BJ (cell line): ENCODE data around the gene MS4A10. TPM values are rescaled to one million over a fixed set of nuclear protein-coding genes. Genes with fewer than 3 reads are reported as not detected.

Experiments used
- CTCF ChIA-PET: fragments of 350-600 bp; formaldehyde crosslinking; extraction: SDS; loops from one replicate; lab custom pipeline; 2021; ENCODE audit warnings: antibody characterized with exemption, inconsistent platforms; lab: Yijun Ruan, JAX
- POLR2A ChIA-PET: fragments of 300-600 bp; sonication (Branson Sonifier 250); formaldehyde crosslinking; extraction: SDS; loops from one replicate; lab custom pipeline; 2021; ENCODE audit warnings: antibody characterized with exemption; lab: Charles Lee
- DNase-seq: peaks from one replicate; pipeline ENCODE4 v3.0.0-alpha.2; 2011; ENCODE audit warnings: low read depth
- H3K27me3 ChIP-seq: 2 replicates; pipeline ENCODE4 v1.6.0; 2011; ENCODE audit warnings: low read length; ENCODE audit not compliant: control insufficient read depth, insufficient read depth
- H3K36me3 ChIP-seq: 2 replicates; pipeline ENCODE4 v1.5.1; 2011; ENCODE audit warnings: low read length; ENCODE audit not compliant: control insufficient read depth, insufficient read depth
- H3K4me3 ChIP-seq: 2 replicates; pipeline ENCODE4 v1.5.1; 2011; ENCODE audit warnings: low read depth, mild to moderate bottlenecking, control low read depth, low read length
- polyA plus RNA-seq: library from polyadenylated mRNA; depleted of rRNA; stranded (reverse); fragments of >200 nt; gene quantifications from 2 replicates; pipeline ENCODE4 v1.2.3, GENCODE V29; 2011
- TF ChIP-seq, protein P1 (sequence below): IDR thresholded peaks from 2 replicates; pipeline ENCODE4 v1.5.1; 2011; ENCODE audit warnings: low read depth, mild to moderate bottlenecking, control low read depth, inconsistent platforms, low read length, moderate library complexity; ENCODE audit not compliant: insufficient read depth

The MS4A10 gene
- polyA plus RNA-seq, 1 experiment = not detected

DNA sequence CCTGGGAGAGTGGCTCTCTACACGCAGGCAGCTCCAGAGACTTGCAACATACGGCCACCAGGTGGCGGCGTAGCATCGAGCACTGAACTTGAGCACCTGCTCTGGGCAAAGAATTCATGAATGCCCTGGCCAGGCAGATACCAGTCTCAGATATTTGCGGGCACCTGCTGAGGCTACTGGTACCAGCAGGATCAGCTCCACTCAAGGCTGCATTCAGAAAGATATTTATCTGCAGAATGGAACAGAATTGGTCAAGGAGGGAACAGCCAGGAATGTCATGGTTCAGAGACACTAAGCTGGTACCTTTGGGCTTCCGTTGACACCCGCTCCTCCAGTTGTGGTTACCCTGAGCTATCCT is 46.0 kb downstream of the MS4A10 start:
- H3K4me3 ChIP-seq = no peak overlapping the region
- peaks cover 7% of the 10 kb centered on the region; the same call in 1 of the 2 replicates for H3K27me3 ChIP-seq
- DNase-seq = no peak
- TF ChIP-seq, protein P1, sequence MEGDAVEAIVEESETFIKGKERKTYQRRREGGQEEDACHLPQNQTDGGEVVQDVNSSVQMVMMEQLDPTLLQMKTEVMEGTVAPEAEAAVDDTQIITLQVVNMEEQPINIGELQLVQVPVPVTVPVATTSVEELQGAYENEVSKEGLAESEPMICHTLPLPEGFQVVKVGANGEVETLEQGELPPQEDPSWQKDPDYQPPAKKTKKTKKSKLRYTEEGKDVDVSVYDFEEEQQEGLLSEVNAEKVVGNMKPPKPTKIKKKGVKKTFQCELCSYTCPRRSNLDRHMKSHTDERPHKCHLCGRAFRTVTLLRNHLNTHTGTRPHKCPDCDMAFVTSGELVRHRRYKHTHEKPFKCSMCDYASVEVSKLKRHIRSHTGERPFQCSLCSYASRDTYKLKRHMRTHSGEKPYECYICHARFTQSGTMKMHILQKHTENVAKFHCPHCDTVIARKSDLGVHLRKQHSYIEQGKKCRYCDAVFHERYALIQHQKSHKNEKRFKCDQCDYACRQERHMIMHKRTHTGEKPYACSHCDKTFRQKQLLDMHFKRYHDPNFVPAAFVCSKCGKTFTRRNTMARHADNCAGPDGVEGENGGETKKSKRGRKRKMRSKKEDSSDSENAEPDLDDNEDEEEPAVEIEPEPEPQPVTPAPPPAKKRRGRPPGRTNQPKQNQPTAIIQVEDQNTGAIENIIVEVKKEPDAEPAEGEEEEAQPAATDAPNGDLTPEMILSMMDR = peak; percentile 90
- ChIA-PET CTCF (interaction anchor here (0.6 to 29.2 kb wide), 41 partner anchors 9 to 1032 kb away, joined by 3 to 716 read pairs (median 5); partner anchors contain the start of genes CCDC86, MS4A10, MS4A15 and PRPF19), POLR2A (no interaction called here)
- H3K36me3 ChIP-seq = no peaks in the 10 kb centered on the region

DNA sequence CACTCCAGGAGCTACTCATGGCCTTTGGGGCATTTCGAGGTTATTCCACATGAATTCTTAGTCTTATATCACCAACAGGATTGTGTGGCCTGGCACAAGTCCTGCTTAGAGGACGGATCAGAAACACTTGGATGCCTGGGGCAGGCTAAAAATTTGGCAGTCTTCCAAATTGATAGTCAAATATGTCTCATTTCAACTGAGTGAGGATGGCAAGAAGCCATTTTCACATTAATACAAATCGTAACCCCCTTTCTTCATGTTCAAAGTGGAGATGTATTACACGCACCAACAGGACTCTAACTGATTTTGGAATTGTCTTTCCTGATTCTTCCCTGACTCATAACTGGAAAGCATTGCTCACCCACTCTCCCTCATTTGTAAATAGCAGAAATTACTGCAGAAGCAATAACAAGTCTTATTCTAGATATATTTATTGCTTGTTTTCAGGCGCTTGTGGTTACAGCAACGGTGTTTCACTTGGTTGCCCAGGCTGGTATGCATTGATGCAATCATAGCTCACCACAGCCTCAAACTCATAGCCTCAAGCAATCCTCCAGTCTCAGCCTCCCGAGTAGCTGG is 46.5 kb downstream of the MS4A10 start:
- POLR2A ChIA-PET = no interaction called here
- Histone ChIP-seq H3K27me3 (peaks cover 7% of the 10 kb centered on the region; the same call in 1 of the 2 replicates), H3K4me3 (no peak overlapping the region), H3K36me3 (no peaks in the 10 kb centered on the region)
- CTCF ChIA-PET = interaction anchor here (0.6 to 29.2 kb wide), 37 partner anchors 9 to 1032 kb away, joined by 3 to 716 read pairs (median 5); partner anchors contain the start of genes CCDC86, MS4A10, MS4A15 and PRPF19
- TF ChIP-seq, protein P1 = no peak
- peak; percentile 22 for DNase-seq

DNA sequence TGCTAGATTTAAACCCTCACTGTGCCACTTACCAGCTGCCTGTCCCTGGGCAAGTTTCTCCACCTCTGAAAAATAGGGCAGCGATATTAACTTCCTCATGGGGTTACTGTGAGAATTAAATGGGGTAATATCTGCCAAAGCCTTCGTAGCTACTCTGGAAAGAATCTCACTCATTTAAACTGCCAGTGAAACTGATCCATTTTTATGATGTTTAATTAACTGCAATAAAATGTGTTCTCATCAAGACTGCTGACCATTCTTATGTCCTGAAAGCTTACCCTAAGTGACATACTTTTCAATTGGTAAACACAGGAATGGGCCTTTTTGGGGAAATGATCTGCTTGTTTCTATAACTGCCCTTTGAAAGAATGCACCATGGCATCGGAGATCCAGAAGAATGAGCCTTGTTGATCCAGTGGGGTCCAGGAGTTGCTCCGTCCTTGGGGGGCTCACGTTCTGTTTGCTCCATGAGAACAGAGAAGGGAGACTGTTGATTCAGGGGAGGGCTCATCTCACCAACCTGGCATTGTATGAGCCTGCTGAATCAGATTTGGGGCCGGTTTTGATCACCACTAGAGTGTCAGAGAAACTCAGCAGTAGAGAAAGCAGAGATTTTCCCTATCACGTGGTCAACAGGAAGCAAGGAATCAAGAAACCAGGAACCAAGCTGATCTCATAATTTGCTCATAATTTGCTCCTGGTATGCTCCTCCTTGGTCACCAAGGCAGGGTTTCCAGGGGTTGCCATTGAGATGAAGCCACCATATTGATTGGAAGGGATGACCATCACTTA is 49.8 kb downstream of the MS4A10 start:
- POLR2A ChIA-PET = no interaction called here
- TF ChIP-seq, protein P1 = no peak
- DNase-seq = no peak

DNA sequence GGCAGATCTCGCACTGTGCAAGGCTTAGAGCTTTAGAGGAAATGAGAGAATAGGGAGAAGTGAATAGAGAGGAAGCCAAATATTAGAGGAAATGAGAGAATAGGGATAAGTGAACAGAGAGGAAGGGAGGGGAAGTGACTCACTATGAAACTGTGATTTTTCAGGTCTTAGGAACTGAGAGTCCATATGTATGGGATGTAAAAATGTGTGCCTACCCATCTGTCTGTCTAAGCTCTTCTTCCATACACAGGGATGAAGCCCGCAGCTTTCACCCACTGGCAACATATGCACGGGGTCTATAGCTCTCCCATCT is 50.4 kb downstream of the MS4A10 start:
- Histone ChIP-seq H3K4me3 (no peak overlapping the region), H3K27me3 (peaks cover 6% of the 10 kb centered on the region; the same call in 1 of the 2 replicates), H3K36me3 (no peaks in the 10 kb centered on the region)
- ChIA-PET CTCF (interaction anchor here (29.2 kb wide), 1 partner anchor 58 kb away, joined by 716 read pairs; the partner anchor contains the start of gene PRPF19), POLR2A (no interaction called here)
- TF ChIP-seq, protein P1 = no peak
- no peak for DNase-seq

More for the DNA sequence above, 49.8 kb downstream of the MS4A10 start:
- H3K27me3 ChIP-seq = peaks cover 6% of the 10 kb centered on the region; the same call in 1 of the 2 replicates
- no peaks in the 10 kb centered on the region for H3K36me3 ChIP-seq
- H3K4me3 ChIP-seq = no peak overlapping the region
- CTCF ChIA-PET = interaction anchor here (1.0 to 29.2 kb wide), 2 partner anchors 12 to 59 kb away, joined by 4 to 716 read pairs; partner anchors contain the start of gene PRPF19
